ENCODE results near the gene ZNF566. TPM values are rescaled to one million over a fixed set of nuclear protein-coding genes. Genes with fewer than 3 reads are reported as not detected.
A peak's percentile ranks its signal among the peaks of the same experiment; 100 is the strongest.
"Not testable (repeated sequence)": the region's sequence is repeated elsewhere in the genome, so short reads cannot be mapped to it uniquely, and the experiment has no call there.

The ZNF566 gene
- 17.8 and 20.9 TPM in 2 replicates for total RNA-seq (2014; rRNA removed; shearing (Covaris generic))

DNA sequence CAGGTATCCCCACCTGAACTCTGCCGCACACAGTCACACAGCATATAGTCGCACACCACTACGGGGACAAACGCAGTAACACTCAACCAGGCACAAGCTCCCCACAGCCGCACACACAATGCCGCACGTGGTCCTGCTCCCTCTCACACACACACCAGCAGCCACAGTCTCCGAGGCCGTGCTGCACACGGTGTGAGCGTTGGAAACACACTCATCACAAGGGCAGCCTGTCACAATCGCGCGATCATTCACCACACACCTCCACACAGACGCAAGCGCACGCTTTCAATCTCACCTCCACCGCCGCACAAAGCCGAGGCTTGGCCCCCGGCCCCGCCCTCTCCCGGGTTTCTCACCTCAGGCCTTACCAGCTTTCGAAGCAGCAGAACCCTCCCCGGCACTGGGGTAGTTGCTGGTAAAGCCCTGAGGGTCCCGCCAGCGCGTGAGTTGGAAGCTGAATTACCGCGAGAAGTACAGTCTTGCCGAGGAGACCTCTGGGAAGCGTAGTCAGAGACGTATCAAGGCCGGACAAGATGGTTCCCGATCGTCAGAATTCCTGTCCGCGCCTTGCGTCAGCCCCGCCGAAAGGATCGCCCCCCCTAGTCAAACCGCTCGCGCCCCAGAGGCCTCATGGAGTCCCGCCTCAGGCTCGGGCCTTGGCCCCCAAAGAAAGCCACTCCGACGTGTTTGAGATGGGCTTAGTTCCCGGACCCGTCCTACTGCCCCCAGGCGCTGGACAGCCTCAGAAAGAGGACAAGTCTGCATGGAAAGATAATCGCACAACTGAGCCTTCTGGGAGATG, at the start of gene ZNF566:
TSS of gene ZNF566 (minus strand) at position 444 of the 802 bp plus-strand sequence. CDS start 13,004 bp downstream, outside the sequence.
- Histone ChIP-seq H3K36me3 (no peaks in the 10 kb centered on the region; the same call in 1 of the 2 replicates), H3K9me3 (replicated peaks) (no peaks in the 10 kb centered on the region; the same call in 1 of the 2 replicates), H3K27me3 (no peaks in the 10 kb centered on the region), H3K4me1 (no peaks in the 10 kb centered on the region), H3K4me3 (peak within 1 kb of the TSS; percentile 91), H3K27ac (peak within 1 kb of the TSS; percentile 94)
- peak; percentile 98 to 99 for DNase-seq

DNA sequence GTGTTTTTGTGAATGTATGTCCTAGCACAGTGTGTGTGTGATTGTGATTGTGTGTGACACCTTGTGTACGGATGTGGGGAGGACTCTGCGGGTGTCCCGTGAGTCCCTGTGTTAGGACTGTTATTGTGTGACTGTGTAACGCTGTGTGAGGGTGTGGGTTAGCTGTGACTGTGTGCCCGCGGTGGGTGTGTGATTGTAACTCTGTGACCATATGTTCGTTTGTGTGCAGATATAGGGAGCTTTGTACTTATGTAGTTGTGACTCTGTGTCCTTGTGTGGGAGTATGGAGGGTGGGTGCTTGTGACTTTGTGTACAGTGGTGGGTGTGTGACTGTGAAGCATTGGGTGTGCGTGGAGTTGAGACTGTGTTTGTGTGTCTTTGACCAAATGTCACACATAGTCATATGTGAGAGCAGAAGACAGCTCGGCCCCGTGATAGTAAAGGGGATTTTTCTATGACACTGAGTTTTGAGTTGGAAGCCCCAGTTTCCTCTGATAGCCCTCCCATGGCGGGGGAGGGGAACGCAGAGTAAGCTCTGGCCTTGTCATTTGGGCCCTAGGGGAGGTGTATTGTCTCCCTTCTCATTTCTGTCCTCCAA, 39.7 kb upstream of the ZNF566 start:
- H3K27me3 ChIP-seq, result no peaks in the 10 kb centered on the region
- peaks cover 27% of the 10 kb centered on the region for H3K36me3 ChIP-seq
- DNase-seq, result peak; percentile 15 to 26
- H3K4me1 ChIP-seq, result no peaks in the 10 kb centered on the region
- peak overlapping the region; percentile 84 for H3K4me3 ChIP-seq
- peak overlapping the region; percentile 96 for H3K27ac ChIP-seq
- H3K9me3 ChIP-seq (replicated peaks), result peaks cover 12% of the 10 kb centered on the region

DNA sequence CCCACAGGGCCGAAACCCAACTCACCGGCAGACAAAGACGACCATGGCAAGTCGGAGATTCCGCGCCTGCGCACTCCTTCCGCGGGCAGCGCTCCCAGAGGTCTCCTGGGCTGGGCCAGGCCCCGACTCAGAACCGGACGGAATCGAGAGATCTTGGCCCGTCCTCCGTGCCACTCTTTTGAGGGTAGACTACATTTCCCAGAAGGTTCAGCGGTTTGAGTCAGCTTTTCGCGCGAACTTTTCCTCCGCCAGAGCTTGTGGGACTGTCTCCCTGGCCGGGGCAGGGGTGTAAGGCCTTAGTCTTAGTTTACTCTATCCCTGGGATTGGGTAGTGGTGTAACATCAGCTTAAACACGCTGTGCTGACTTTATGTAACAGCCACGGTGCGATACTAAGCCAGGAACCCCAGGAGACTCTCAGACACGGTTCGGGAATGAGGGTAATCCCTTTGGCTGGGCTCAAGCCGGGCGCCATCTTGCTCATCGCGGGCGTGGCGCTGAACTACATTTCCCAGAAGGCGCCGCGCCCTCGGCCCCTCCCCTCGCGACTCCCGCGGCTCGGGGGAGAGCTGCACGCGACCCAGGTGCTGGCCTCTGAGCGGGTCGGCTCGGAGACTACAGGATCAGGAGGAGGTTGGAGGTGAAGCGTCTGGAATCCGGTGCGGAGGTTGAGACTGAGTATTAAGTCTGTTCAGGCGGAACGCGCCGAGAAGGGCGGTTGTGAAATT, 39.0 kb upstream of the ZNF566 start, which contains the start of gene ZNF260:
TSS of gene ZNF260 (minus strand) at position 78 of the 727 bp plus-strand sequence. CDS start 13,033 bp downstream, outside the sequence.
- H3K4me1 ChIP-seq, result no peaks in the 10 kb centered on the region
- peak; percentile 93 to 94 for DNase-seq
- peaks cover 12% of the 10 kb centered on the region for H3K9me3 ChIP-seq (replicated peaks)
- no peaks in the 10 kb centered on the region for H3K27me3 ChIP-seq
- peaks cover 28% of the 10 kb centered on the region for H3K36me3 ChIP-seq
- H3K27ac ChIP-seq, result peak within 1 kb of the TSS; percentile 96
- peak within 1 kb of the TSS; percentile 84 for H3K4me3 ChIP-seq

GRCh38 chr19:36527873-36528193, 38.5 kb upstream of the ZNF566 start:
- Histone ChIP-seq H3K9me3 (replicated peaks) (peaks cover 14% of the 10 kb centered on the region), H3K4me3 (peak overlapping the region; percentile 84), H3K4me1 (no peaks in the 10 kb centered on the region), H3K27ac (peak overlapping the region; percentile 96), H3K27me3 (no peaks in the 10 kb centered on the region), H3K36me3 (peaks cover 32% of the 10 kb centered on the region)
- DNase-seq, result no peak

GRCh38 chr19:36527341-36527740, 38.0 kb upstream of the ZNF566 start:
- peaks cover 36% of the 10 kb centered on the region for H3K36me3 ChIP-seq
- peak overlapping the region; percentile 84 for H3K4me3 ChIP-seq

DNA sequence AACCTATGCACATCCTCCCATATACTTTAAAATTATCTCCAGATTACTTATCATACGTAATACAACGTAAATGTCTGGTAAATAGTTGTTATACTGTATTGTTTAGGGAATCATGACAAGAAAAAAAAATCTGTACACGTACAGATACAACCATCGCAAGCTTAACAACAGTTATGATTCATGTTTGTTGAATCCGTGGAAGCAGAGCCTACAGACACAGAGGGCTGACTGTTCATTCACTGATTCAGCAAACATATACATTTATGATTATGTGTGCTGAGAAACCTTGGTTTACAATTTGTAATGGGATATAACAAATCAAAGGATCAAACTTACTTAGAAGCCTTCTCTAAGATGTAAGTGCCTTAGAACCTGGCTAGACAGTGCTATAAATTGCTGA, 37.2 kb upstream of the ZNF566 start:
- peaks cover 43% of the 10 kb centered on the region for H3K36me3 ChIP-seq
- peaks cover 18% of the 10 kb centered on the region for H3K9me3 ChIP-seq (replicated peaks)
- no peak for DNase-seq
- H3K27ac ChIP-seq, result no peak overlapping the region
- H3K4me1 ChIP-seq, result no peaks in the 10 kb centered on the region
- no peaks in the 10 kb centered on the region for H3K27me3 ChIP-seq
- H3K4me3 ChIP-seq, result no peak overlapping the region

More at GRCh38 chr19:36527341-36527740, 38.0 kb upstream of the ZNF566 start:
- no peaks in the 10 kb centered on the region for H3K27me3 ChIP-seq
- H3K27ac ChIP-seq, result peak overlapping the region; percentile 96; the same call in 1 of the 2 replicates
- no peaks in the 10 kb centered on the region for H3K4me1 ChIP-seq
- H3K9me3 ChIP-seq (replicated peaks), result peaks cover 18% of the 10 kb centered on the region
- DNase-seq, result peak in 1 of 2 experiments; percentile 12

DNA sequence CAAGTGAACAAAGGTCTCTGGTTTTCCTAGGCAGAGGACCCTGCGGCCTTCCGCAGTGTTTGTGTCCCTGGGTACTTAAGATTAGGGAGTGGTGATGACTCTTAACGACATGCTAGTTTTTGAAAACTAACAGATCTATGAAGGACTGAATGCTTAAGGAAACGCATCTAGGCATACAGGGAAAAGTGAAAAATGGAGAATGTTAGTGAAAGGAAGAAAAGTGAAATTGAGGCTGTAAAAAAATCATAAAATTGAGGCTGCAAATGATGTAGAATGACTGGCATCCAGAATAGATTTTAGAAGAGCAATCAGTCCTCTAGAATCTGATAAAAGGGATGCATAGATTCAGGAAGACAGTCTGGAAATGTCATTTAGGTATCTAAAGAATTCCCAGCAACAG, 35.3 kb upstream of the ZNF566 start:
- Histone ChIP-seq H3K36me3 (peaks cover 55% of the 10 kb centered on the region), H3K27ac (no peak overlapping the region), H3K27me3 (no peaks in the 10 kb centered on the region), H3K4me1 (no peaks in the 10 kb centered on the region), H3K4me3 (no peak overlapping the region), H3K9me3 (replicated peaks) (peaks cover 24% of the 10 kb centered on the region)
- no peak for DNase-seq

- Histone ChIP-seq H3K9me3 (replicated peaks) (peaks cover 64% of the 10 kb centered on the region), H3K4me1 (no peaks in the 10 kb centered on the region), H3K4me3 (no peak overlapping the region), H3K36me3 (peaks cover 71% of the 10 kb centered on the region), H3K27ac (no peak overlapping the region), H3K27me3 (no peaks in the 10 kb centered on the region)
- no peak for DNase-seq
These were observed 24.8 kb upstream of the ZNF566 start for GRCh38 chr19:36514012-36514612.

DNA sequence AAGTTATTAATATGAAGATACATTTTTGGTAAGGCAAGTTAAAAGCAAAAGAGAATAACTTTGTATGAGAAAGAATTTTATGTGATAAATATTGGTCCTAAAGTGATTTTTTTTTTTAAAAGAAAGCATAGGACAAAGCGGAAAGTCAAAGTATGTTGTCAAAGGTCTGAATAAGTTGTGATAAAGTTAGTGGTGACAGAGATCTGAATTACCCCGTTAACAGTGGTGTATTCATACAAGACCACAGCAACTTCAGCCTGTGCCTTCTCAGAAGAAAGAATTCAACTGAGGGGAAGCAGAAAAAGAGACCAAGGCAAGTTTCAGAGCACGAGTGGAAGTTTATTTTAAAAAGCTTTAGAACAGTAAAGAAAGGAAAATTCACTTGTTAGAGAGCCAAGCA, 19.0 kb upstream of the ZNF566 start:
- H3K9me3 ChIP-seq (replicated peaks), result peaks cover 29% of the 10 kb centered on the region
- no peaks in the 10 kb centered on the region for H3K4me1 ChIP-seq
- no peak overlapping the region for H3K27ac ChIP-seq
- H3K27me3 ChIP-seq, result no peaks in the 10 kb centered on the region
- DNase-seq, result no peak
- H3K4me3 ChIP-seq, result no peak overlapping the region
- H3K36me3 ChIP-seq, result peaks cover 16% of the 10 kb centered on the region

- H3K36me3 ChIP-seq, result no peaks in the 10 kb centered on the region
- no peaks in the 10 kb centered on the region for H3K4me1 ChIP-seq
- peaks cover 13% of the 10 kb centered on the region for H3K9me3 ChIP-seq (replicated peaks)
These were observed 12.6 kb upstream of the ZNF566 start for GRCh38 chr19:36501973-36502372.

DNA sequence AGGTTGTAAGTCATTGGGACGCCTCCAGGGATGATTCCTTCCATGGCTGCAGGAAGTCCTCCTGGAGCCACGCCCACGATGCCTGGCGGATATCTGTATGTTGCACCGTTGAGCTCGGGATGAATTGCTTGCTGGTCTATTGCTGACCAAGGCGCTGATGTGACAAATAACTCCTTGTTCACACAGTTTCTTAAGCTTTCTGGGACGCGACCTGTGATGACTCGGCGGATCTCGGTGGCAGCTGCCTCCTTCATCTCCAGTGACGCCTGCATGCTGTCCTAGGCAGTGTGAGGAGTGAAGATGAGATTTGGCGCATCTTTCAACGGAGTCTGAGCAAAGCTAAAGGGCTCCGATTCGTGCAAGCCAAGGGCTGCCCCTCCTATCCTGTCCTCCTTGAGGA, 7.6 kb upstream of the ZNF566 start:
- H3K27ac ChIP-seq, result no peak overlapping the region
- H3K4me3 ChIP-seq, result no peak overlapping the region
- no peaks in the 10 kb centered on the region for H3K36me3 ChIP-seq
- no peak for DNase-seq
- H3K9me3 ChIP-seq (replicated peaks), result peaks cover 9% of the 10 kb centered on the region
- no peaks in the 10 kb centered on the region for H3K4me1 ChIP-seq
- no peaks in the 10 kb centered on the region for H3K27me3 ChIP-seq

More at GRCh38 chr19:36501973-36502372, 12.6 kb upstream of the ZNF566 start:
- Histone ChIP-seq H3K27ac (no peak overlapping the region), H3K4me3 (no peak overlapping the region), H3K27me3 (no peaks in the 10 kb centered on the region)
- no peak for DNase-seq

- H3K4me1 ChIP-seq; H3K36me3 ChIP-seq; H3K4me3 ChIP-seq; H3K27ac ChIP-seq; H3K9me3 ChIP-seq (replicated peaks); H3K27me3 ChIP-seq: not testable (repeated sequence)
- peak; percentile 30 to 44 for DNase-seq
These were observed 3.5 kb upstream of the ZNF566 start for GRCh38 chr19:36492689-36493453.

DNA sequence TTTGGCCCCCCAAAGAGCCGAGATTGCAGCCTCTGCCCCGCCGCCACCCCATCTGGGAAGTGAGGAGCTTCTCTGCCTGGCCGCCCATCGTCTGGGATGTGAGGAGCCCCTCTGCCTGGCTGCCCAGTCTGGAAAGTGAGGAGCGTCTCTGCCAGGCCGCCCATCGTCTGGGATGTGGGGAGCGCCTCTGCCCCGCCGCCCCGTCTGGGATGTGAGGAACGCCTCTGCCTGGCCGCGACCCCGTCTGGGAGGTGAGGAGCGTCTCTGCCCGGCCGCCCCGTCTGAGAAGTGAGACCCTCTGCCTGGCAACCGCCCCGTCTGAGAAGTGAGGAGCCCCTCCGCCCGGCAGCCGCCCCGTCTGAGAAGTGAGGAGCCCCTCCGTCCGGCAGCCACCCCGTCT, 1.5 kb upstream of the ZNF566 start:
- not testable (repeated sequence) for H3K9me3 ChIP-seq (replicated peaks); H3K27me3 ChIP-seq; H3K36me3 ChIP-seq; H3K27ac ChIP-seq; H3K4me1 ChIP-seq; DNase-seq; H3K4me3 ChIP-seq

DNA sequence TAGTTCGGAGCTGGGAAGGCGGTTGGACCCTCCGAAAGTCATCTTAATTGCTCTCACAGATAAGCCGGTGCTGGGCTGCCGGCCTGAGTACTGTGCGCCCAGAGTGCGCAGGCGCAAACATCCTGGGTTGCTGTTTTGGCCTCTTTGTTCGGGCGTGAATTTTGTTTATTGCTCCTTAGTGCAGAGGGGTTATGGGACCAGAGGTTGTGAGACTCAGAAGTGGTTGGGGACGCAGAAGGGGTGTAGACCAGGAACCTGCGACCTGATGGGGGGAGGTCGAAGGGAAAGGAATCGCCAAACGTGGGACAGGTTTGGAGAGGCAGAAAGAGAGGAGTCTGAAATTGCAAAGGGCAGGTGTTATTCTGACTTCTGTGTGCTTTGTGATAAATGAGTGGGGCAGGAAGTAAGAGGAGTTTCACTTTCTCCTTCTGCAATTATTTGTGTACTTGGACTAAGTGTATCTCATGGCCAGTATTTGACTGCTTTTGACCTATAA, 607 bp upstream of the ZNF566 start:
- Histone ChIP-seq H3K27me3 (no peaks in the 10 kb centered on the region), H3K4me3 (peak overlapping the region; percentile 91), H3K4me1 (no peaks in the 10 kb centered on the region), H3K9me3 (replicated peaks) (no peaks in the 10 kb centered on the region; the same call in 1 of the 2 replicates), H3K36me3 (no peaks in the 10 kb centered on the region; the same call in 1 of the 2 replicates), H3K27ac (peak overlapping the region; percentile 94)
- DNase-seq, result peak; percentile 92 to 97

Measured in SJCRH30 (cell line).